Left ventricle myocardium inferior (tissue), 1 donor: ENCODE data around the gene SLC5A5. TPM values are rescaled to one million over a fixed set of nuclear protein-coding genes. Genes with fewer than 3 reads are reported as not detected.
"Not testable (repeated sequence)": the region's sequence is repeated elsewhere in the genome, so short reads cannot be mapped to it uniquely, and the experiment has no call there.

Experiments used
- DNase-seq: peaks from one replicate; pipeline ENCODE4 v3.0.0-alpha.2; 2020
- H3K27ac ChIP-seq: fragments of 200-600 bp; replicated peaks from 2 replicates; pipeline ENCODE4 v1.8.0; 2021
- H3K27me3 ChIP-seq: fragments of 200-600 bp; 2 replicates; pipeline ENCODE4 v1.8.0; 2021; ENCODE audit warnings: low read depth
- H3K36me3 ChIP-seq: fragments of 200-600 bp; 2 replicates; pipeline ENCODE4 v1.8.0; 2021
- H3K4me1 ChIP-seq: fragments of 200-600 bp; 2 replicates; pipeline ENCODE4 v1.8.0; 2021
- H3K4me3 ChIP-seq: fragments of 200-600 bp; 2 replicates; pipeline ENCODE4 v1.8.0; 2021; ENCODE audit warnings: mild to moderate bottlenecking, moderate library complexity
- H3K9me3 ChIP-seq: fragments of 200-600 bp; replicated peaks from 2 replicates; pipeline ENCODE4 v1.8.0; 2021
- CTCF ChIP-seq: fragments of 200-600 bp; IDR thresholded peaks from 2 replicates; pipeline ENCODE4 v1.8.0; 2021; ENCODE audit warnings: antibody characterized with exemption, mild to moderate bottlenecking, borderline replicate concordance
- intact Hi-C: fragments of 100-400 bp; cut with micrococcal nuclease; formaldehyde crosslinking; loops from one replicate; pipeline ENCODE4 v1.11.0; 2022
- total RNA-seq: library from RNA; stranded (reverse); fragmentation: NEBNext Ultra II Directional; extraction: Animal tissue kit (Norgen Biotek cat#: 25700); gene quantifications from one replicate; pipeline ENCODE4 v1.2.1, GENCODE V29; 2021
- donor health status: DM: no; HTN: yes; CAD: no; lungs with severe emphysema.

SLC5A5 gene
- total RNA-seq, 1 donor from 2014 or later = not detected

- intact Hi-C loops = no loop called here
- Histone ChIP-seq H3K27ac (no peak overlapping the region), H3K27me3 (peaks cover 66% of the 10 kb centered on the region)
These were observed 10.0 kb downstream of the SLC5A5 start for GRCh38 chr19:17881701-17882100.

GRCh38 chr19:17883627-17884410 lies 12.1 kb downstream of the SLC5A5 start:
- Histone ChIP-seq H3K27ac (no peak overlapping the region), H3K36me3 (no peaks in the 10 kb centered on the region), H3K9me3 (no peaks in the 10 kb centered on the region), H3K4me3 (no peak overlapping the region), H3K4me1 (no peaks in the 10 kb centered on the region), H3K27me3 (peaks cover 64% of the 10 kb centered on the region)
- no peak for TF ChIP-seq CTCF
- DNase-seq = no peak
- intact Hi-C loops = no loop called here

More at GRCh38 chr19:17881701-17882100, 10.0 kb downstream of the SLC5A5 start:
- TF ChIP-seq CTCF = no peak
- H3K4me3 ChIP-seq = no peak overlapping the region
- H3K4me1 ChIP-seq = no peaks in the 10 kb centered on the region
- no peak for DNase-seq
- H3K9me3 ChIP-seq = no peaks in the 10 kb centered on the region
- no peaks in the 10 kb centered on the region for H3K36me3 ChIP-seq

GRCh38 chr19:17886515-17886914 lies 14.8 kb downstream of the SLC5A5 start:
- Histone ChIP-seq H3K27ac (no peak overlapping the region), H3K4me1 (no peaks in the 10 kb centered on the region), H3K4me3 (no peak overlapping the region), H3K36me3 (no peaks in the 10 kb centered on the region), H3K9me3 (no peaks in the 10 kb centered on the region), H3K27me3 (peaks cover 66% of the 10 kb centered on the region)
- intact Hi-C loops = no loop called here
- no peak for TF ChIP-seq CTCF
- no peak for DNase-seq

- H3K4me1 ChIP-seq, H3K9me3 ChIP-seq, H3K36me3 ChIP-seq, H3K4me3 ChIP-seq, intact Hi-C loops, H3K27ac ChIP-seq, DNase-seq: not testable (repeated sequence)
- H3K27me3 ChIP-seq = peaks cover 66% of the 10 kb centered on the region
These were observed 15.5 kb downstream of the SLC5A5 start for GRCh38 chr19:17887221-17887620.

GRCh38 chr19:17888260-17888659 lies 16.5 kb downstream of the SLC5A5 start:
- Histone ChIP-seq H3K27me3 (peaks cover 66% of the 10 kb centered on the region), H3K9me3 (no peaks in the 10 kb centered on the region), H3K36me3 (no peaks in the 10 kb centered on the region), H3K4me1 (no peaks in the 10 kb centered on the region), H3K27ac (no peak overlapping the region), H3K4me3 (no peak overlapping the region)
- intact Hi-C loops = no loop called here
- DNase-seq = no peak
- no peak for TF ChIP-seq CTCF

GRCh38 chr19:17889609-17890214 lies 18.0 kb downstream of the SLC5A5 start:
- intact Hi-C loops = no loop called here
- H3K36me3 ChIP-seq = no peaks in the 10 kb centered on the region
- TF ChIP-seq CTCF = no peak
- no peaks in the 10 kb centered on the region for H3K9me3 ChIP-seq
- H3K27me3 ChIP-seq = peaks cover 68% of the 10 kb centered on the region
- H3K27ac ChIP-seq = no peak overlapping the region
- H3K4me1 ChIP-seq = no peaks in the 10 kb centered on the region
- H3K4me3 ChIP-seq = no peak overlapping the region
- no peak for DNase-seq
